Epithelial cell of proximal tubule (primary cell): Measurements from ENCODE around the gene PSMB4. TPM values are rescaled to one million over a fixed set of nuclear protein-coding genes. Genes with fewer than 3 reads are reported as not detected.

Experiments used
- DNase-seq: peaks from one replicate; pipeline ENCODE4 v3.0.0-alpha.2; 2011; ENCODE audit warnings: low read depth
- H3K4me3 ChIP-seq: 2 replicates; pipeline ENCODE4 v1.5.1; 2011; ENCODE audit warnings: low read depth, mild to moderate bottlenecking, low read length
- CTCF ChIP-seq: conservative IDR thresholded peaks from 2 replicates; pipeline ENCODE4 v1.5.1; 2012; ENCODE audit warnings: low read depth, mild to moderate bottlenecking, low read length
- total RNA-seq: library from RNA; depleted of rRNA; stranded (reverse); fragments of >200 nt; gene quantifications from 2 replicates; pipeline ENCODE4 v1.2.3, GENCODE V29; 2015

PSMB4 gene
- total RNA-seq, 1 donor from 2014 or later: 348 TPM

- H3K4me3 ChIP-seq: no peak overlapping the region
- DNase-seq: no peak
- TF ChIP-seq CTCF: no peak
Measured at GRCh38 chr1:151367658-151368392, 31.5 kb upstream of the PSMB4 start.

- no peak overlapping the region for H3K4me3 ChIP-seq
- no peak for DNase-seq
- TF ChIP-seq CTCF: no peak
Measured at GRCh38 chr1:151368393-151369301, 30.7 kb upstream of the PSMB4 start.

GRCh38 chr1:151369302-151369610, 30.1 kb upstream of the PSMB4 start:
- no peak for TF ChIP-seq CTCF
- DNase-seq: no peak
- H3K4me3 ChIP-seq: no peak overlapping the region

- no peak for DNase-seq
- no peak for TF ChIP-seq CTCF
- H3K4me3 ChIP-seq: no peak overlapping the region
Measured at GRCh38 chr1:151369621-151370048, 29.7 kb upstream of the PSMB4 start.

- no peak for TF ChIP-seq CTCF
- DNase-seq: no peak
- no peak overlapping the region for H3K4me3 ChIP-seq
Measured at GRCh38 chr1:151370211-151370911, 29.0 kb upstream of the PSMB4 start.

- TF ChIP-seq CTCF: no peak
- DNase-seq: no peak
- H3K4me3 ChIP-seq: peak overlapping the region; percentile 62
Measured at GRCh38 chr1:151371370-151372057, 27.9 kb upstream of the PSMB4 start.
